ENCODE measurements around the gene PPP2R2B. TPM values are rescaled to one million over a fixed set of nuclear protein-coding genes. Genes with fewer than 3 reads are reported as not detected.
A peak's percentile ranks its signal among the peaks of the same experiment; 100 is the strongest.

PPP2R2B gene
- total RNA-seq, 3 donors from 2014 or later (not counting 1 experiment from before 2014, with no cell fraction given) = 44.9 to 68.3 (median 63.7) TPM

DNA sequence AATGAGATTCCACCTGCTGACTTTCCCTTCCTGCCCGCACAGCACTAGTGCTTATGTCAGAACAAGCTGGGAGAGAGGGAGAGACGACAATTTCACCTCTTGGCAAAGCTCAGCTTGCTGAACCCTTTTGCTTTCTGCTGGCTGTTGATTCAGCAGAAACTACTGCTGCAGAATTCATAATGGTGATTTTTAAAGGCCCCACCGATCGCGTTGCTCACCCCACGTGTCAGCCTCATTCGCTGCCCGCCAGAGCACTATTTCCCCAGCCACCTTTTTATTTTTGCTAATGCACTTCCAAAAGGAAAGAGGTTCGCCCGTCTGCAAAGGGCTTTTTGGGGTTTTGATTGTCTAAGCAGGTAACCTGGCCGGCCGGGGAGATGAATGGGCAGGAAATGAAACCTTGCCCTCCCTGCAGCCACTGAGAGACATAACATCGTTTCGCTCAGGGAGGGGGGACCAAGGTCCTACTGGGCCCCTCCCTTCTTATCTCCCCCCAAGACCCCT, 1.3 kb downstream of the PPP2R2B start:
- H3K9me3 ChIP-seq (ENCODE audit: control insufficient read depth, insufficient read depth, low read length) = no peaks in the 10 kb centered on the region
- intact Hi-C loops (cut with micrococcal nuclease) = loop anchor here (2.0 to 5.0 kb wide), 3 partner anchors 40 to 214 kb away; no protein-coding TSS in a partner anchor
- peak overlapping the region; percentile 62 for H3K4me3 ChIP-seq (ENCODE audit: low read length)
- H3K36me3 Mint-ChIP-seq = peaks cover 12% of the 10 kb centered on the region
- H3K4me1 Mint-ChIP-seq = peaks cover 48 to 54% of the 10 kb centered on the region in 2 donors
- DNase-seq = peak in 1 of 2 donors; percentile 24
- H3K27me3 ChIP-seq (ENCODE audit: control insufficient read depth, insufficient read depth, low read length) = no peaks in the 10 kb centered on the region
- H3K36me3 ChIP-seq (ENCODE audit: control insufficient read depth, insufficient read depth, low read length) = peaks cover 3% of the 10 kb centered on the region
- no peaks in the 10 kb centered on the region for H3K9me3 Mint-ChIP-seq
- H3K27me3 Mint-ChIP-seq (ENCODE audit: low read depth in 2 of 2) = peaks cover 0 to 4% of the 10 kb centered on the region in 2 donors
- TF ChIP-seq, protein P1, sequence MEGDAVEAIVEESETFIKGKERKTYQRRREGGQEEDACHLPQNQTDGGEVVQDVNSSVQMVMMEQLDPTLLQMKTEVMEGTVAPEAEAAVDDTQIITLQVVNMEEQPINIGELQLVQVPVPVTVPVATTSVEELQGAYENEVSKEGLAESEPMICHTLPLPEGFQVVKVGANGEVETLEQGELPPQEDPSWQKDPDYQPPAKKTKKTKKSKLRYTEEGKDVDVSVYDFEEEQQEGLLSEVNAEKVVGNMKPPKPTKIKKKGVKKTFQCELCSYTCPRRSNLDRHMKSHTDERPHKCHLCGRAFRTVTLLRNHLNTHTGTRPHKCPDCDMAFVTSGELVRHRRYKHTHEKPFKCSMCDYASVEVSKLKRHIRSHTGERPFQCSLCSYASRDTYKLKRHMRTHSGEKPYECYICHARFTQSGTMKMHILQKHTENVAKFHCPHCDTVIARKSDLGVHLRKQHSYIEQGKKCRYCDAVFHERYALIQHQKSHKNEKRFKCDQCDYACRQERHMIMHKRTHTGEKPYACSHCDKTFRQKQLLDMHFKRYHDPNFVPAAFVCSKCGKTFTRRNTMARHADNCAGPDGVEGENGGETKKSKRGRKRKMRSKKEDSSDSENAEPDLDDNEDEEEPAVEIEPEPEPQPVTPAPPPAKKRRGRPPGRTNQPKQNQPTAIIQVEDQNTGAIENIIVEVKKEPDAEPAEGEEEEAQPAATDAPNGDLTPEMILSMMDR (IDR thresholded peaks at IDR 0.05) = no peak
- peak in 2 of 3 donors; percentile 16 to 22 for ATAC-seq
- 6% methylated on average over 14 of the region's 14 CpGs for WGBS (ENCODE audit: insufficient coverage)
- H3K27ac Mint-ChIP-seq = peak overlapping the region; percentile 27 to 73
- H3K27ac ChIP-seq (ENCODE audit: low read length) = peak overlapping the region; percentile 52
- peaks cover 10% of the 10 kb centered on the region for H3K4me1 ChIP-seq (ENCODE audit: control insufficient read depth, insufficient read depth, low read length)
- H3K4me3 Mint-ChIP-seq = peak overlapping the region; percentile 96

DNA sequence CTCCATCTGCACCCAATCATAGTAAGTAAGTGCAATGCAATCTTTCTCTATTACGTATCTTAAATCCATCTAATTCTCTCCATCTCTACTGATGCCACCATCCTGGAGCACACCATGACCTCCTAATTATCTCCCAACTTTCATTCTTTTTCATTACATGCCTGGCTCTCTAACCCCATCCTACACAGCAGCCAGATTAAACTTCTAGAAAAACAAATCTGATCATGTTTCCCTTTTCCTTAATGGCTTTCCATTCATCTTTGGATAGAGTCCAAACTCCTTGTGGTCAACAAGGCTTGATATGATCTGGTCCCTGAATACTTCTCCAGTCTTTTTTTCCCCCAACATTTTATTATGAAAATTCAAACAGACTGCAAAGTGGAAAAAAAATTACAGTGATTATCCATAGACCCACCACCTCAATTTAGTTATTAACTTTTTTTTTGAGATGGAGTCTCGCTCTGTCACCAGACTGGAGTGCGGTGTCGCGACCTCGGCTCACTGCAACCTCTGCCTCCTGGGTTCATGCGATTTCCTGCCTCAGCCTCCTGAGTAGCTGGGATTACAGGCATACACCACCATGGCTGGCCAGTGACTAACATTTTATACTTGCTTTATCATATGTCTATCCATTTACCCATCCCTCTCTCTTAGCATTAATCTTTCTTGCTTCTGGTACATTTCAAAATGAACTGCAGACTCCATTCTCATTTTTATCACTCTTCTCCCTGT, 5.2 kb downstream of the PPP2R2B start:
- Histone ChIP-seq H3K27ac (ENCODE audit: low read length) (no peak overlapping the region), H3K4me1 (ENCODE audit: control insufficient read depth, insufficient read depth, low read length) (peaks cover 4% of the 10 kb centered on the region), H3K4me3 (ENCODE audit: low read length) (no peak overlapping the region), H3K27me3 (ENCODE audit: control insufficient read depth, insufficient read depth, low read length) (no peaks in the 10 kb centered on the region), H3K36me3 (ENCODE audit: control insufficient read depth, insufficient read depth, low read length) (peaks cover 6% of the 10 kb centered on the region), H3K9me3 (ENCODE audit: control insufficient read depth, insufficient read depth, low read length) (no peaks in the 10 kb centered on the region)
- ATAC-seq (no peak), DNase-seq (no peak)
- Mint-ChIP-seq H3K4me3 (no peak overlapping the region), H3K27ac (no peak overlapping the region), H3K36me3 (peaks cover 12% of the 10 kb centered on the region), H3K27me3 (ENCODE audit: low read depth in 2 of 2) (no peaks in the 10 kb centered on the region), H3K9me3 (no peaks in the 10 kb centered on the region), H3K4me1 (peaks cover 65 to 72% of the 10 kb centered on the region in 2 donors)
- WGBS (ENCODE audit: insufficient coverage) = 98% methylated on average over 7 of the region's 7 CpGs
- intact Hi-C loops (cut with micrococcal nuclease) = no loop called here
- TF ChIP-seq, protein P1 (IDR thresholded peaks at IDR 0.05) = no peak

- TF ChIP-seq, protein P1 (IDR thresholded peaks at IDR 0.05) = no peak
- H3K4me1 ChIP-seq (ENCODE audit: control insufficient read depth, insufficient read depth, low read length) = peaks cover 4% of the 10 kb centered on the region
- intact Hi-C loops (cut with micrococcal nuclease) = no loop called here
- no peak for ATAC-seq
- H3K4me3 Mint-ChIP-seq = no peak overlapping the region
- no peaks in the 10 kb centered on the region for H3K27me3 ChIP-seq (ENCODE audit: control insufficient read depth, insufficient read depth, low read length)
- H3K9me3 ChIP-seq (ENCODE audit: control insufficient read depth, insufficient read depth, low read length) = no peaks in the 10 kb centered on the region
- H3K4me3 ChIP-seq (ENCODE audit: low read length) = no peak overlapping the region
- no peaks in the 10 kb centered on the region for H3K9me3 Mint-ChIP-seq
- H3K27ac ChIP-seq (ENCODE audit: low read length) = no peak overlapping the region
- H3K36me3 ChIP-seq (ENCODE audit: control insufficient read depth, insufficient read depth, low read length) = peaks cover 6% of the 10 kb centered on the region
- peaks cover 12% of the 10 kb centered on the region for H3K36me3 Mint-ChIP-seq
- H3K27me3 Mint-ChIP-seq (ENCODE audit: low read depth in 2 of 2) = no peaks in the 10 kb centered on the region
- no peak for DNase-seq
- H3K27ac Mint-ChIP-seq = no peak overlapping the region
- peaks cover 65 to 83% of the 10 kb centered on the region in 2 donors for H3K4me1 Mint-ChIP-seq
- WGBS (ENCODE audit: insufficient coverage) = 100% methylated on average over 1 of the region's 1 CpG
Measured at GRCh38 chr5:146872188-146872587, 6.4 kb downstream of the PPP2R2B start.

Measured in natural killer cell (primary cell).